Keratinocyte (primary cell): ENCODE results near the gene MANBA.

Experiments used
- EZH2 ChIP-seq: IDR thresholded peaks from one replicate; pipeline ENCODE4 v1.6.1; 2012; ENCODE audit warnings: inconsistent platforms, mild to moderate bottlenecking, low read length, moderate library complexity
- TF ChIP-seq, protein P1 (sequence below), 3 experiments: IDR thresholded peaks in 1 of 3; conservative IDR thresholded peaks in 1 of 3; optimal IDR thresholded peaks in 1 of 3; 2 replicates in 2 of 3; 3 replicates in 1 of 3; pipeline versions ENCODE3 to v1.5.1; 2011; ENCODE audit warnings: low read length in 3 of 3, mild to moderate bottlenecking in 3 of 3, moderate library complexity in 2 of 3, control low read depth in 1 of 3, inconsistent platforms in 1 of 3; ENCODE audit not compliant: insufficient read depth in 2 of 3; ENCODE audit errors: extremely low read depth in 1 of 3

- TF ChIP-seq, protein P1, sequence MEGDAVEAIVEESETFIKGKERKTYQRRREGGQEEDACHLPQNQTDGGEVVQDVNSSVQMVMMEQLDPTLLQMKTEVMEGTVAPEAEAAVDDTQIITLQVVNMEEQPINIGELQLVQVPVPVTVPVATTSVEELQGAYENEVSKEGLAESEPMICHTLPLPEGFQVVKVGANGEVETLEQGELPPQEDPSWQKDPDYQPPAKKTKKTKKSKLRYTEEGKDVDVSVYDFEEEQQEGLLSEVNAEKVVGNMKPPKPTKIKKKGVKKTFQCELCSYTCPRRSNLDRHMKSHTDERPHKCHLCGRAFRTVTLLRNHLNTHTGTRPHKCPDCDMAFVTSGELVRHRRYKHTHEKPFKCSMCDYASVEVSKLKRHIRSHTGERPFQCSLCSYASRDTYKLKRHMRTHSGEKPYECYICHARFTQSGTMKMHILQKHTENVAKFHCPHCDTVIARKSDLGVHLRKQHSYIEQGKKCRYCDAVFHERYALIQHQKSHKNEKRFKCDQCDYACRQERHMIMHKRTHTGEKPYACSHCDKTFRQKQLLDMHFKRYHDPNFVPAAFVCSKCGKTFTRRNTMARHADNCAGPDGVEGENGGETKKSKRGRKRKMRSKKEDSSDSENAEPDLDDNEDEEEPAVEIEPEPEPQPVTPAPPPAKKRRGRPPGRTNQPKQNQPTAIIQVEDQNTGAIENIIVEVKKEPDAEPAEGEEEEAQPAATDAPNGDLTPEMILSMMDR (optimal IDR thresholded peaks at IDR 0.05 in 1 of 3, IDR thresholded peaks at IDR 0.05 in 1 of 3, conservative IDR thresholded peaks at IDR 0.05 in 1 of 3; ENCODE audit: extremely low read depth in 1 of 3, insufficient read depth in 2 of 3, low read length in 3 of 3) = no peak
- TF ChIP-seq EZH2 = no peak
Observed at GRCh38 chr4:102592256-102592655, 168.5 kb downstream of the MANBA start.
